Measurements from ENCODE around the gene GOLGA8O.
"Not testable (repeated sequence)": the region's sequence is repeated elsewhere in the genome, so short reads cannot be mapped to it uniquely, and the experiment has no call there.

GRCh38 chr15:32492768-32493167 is 37.3 kb upstream of the GOLGA8O start:
- TF ChIP-seq MYC (IDR thresholded peaks at IDR 0.05; ENCODE audit: low read depth, low read length); POLR2A (IDR thresholded peaks at IDR 0.05; ENCODE audit: extremely low read depth, insufficient read length): not testable (repeated sequence)
